NCI-H128 (cell line): ENCODE results near the gene TMEM170A.

Source experiments
- DNase-seq: peaks from one replicate; lab custom pipeline; 2025; ENCODE audit not compliant: unreplicated experiment; lab: John Stamatoyannopoulos, UW

TMEM170A gene

GRCh38 chr16:75482434-75483205 lies 18.1 kb upstream of the TMEM170A start:
- DNase-seq, result no peak

- no peak for DNase-seq
Observed at GRCh38 chr16:75481475-75481874, 17.0 kb upstream of the TMEM170A start.

- DNase-seq, result no peak
Observed at GRCh38 chr16:75479421-75479990, 15.0 kb upstream of the TMEM170A start.

- DNase-seq, result no peak
Observed at GRCh38 chr16:75478480-75479345, 14.2 kb upstream of the TMEM170A start.

- no peak for DNase-seq
Observed at GRCh38 chr16:75477680-75478473, 13.4 kb upstream of the TMEM170A start.

GRCh38 chr16:75476817-75477216 lies 12.3 kb upstream of the TMEM170A start:
- DNase-seq, result no peak

GRCh38 chr16:75475420-75475847 lies 10.9 kb upstream of the TMEM170A start:
- DNase-seq, result no peak

GRCh38 chr16:75472908-75473877 lies 8.7 kb upstream of the TMEM170A start:
- DNase-seq, result no peak

GRCh38 chr16:75471723-75472633 lies 7.5 kb upstream of the TMEM170A start:
- DNase-seq, result peak; percentile 13

GRCh38 chr16:75466760-75467159 lies 2.3 kb upstream of the TMEM170A start:
- DNase-seq, result no peak

- DNase-seq, result peak; percentile 4
Observed at GRCh38 chr16:75463389-75464121, 934 bp downstream of the TMEM170A start.

- DNase-seq, result no peak
Observed at GRCh38 chr16:75462806-75463205, 1.7 kb downstream of the TMEM170A start.

- no peak for DNase-seq
Observed at GRCh38 chr16:75461575-75461974, 2.9 kb downstream of the TMEM170A start.

GRCh38 chr16:75460446-75460845 lies 4.0 kb downstream of the TMEM170A start:
- DNase-seq, result no peak

- DNase-seq, result no peak
Observed at GRCh38 chr16:75459691-75460090, 4.8 kb downstream of the TMEM170A start.

- DNase-seq, result no peak
Observed at GRCh38 chr16:75458439-75458838, 6.0 kb downstream of the TMEM170A start.

- no peak for DNase-seq
Observed at GRCh38 chr16:75458029-75458428, 6.5 kb downstream of the TMEM170A start.

- DNase-seq, result no peak
Observed at GRCh38 chr16:75457485-75458021, 6.9 kb downstream of the TMEM170A start.
